ENCODE results near the gene TTLL5.

GRCh38 chr14:75800792-75801191 lies 139.7 kb downstream of the TTLL5 start:
- TF ChIP-seq FOS (IDR thresholded peaks at IDR 0.05; ENCODE audit: borderline replicate concordance, extremely low read depth, insufficient read length) (no peak), POLR2A (IDR thresholded peaks at IDR 0.05; ENCODE audit: low read depth, low read length) (no peak), SPI1 (IDR thresholded peaks at IDR 0.05; ENCODE audit: borderline replicate concordance, insufficient read depth, low read depth, low read length) (no peak), EZH2 (IDR thresholded peaks at IDR 0.05; ENCODE audit: borderline replicate concordance, control insufficient read depth, low read depth, low read length) (no peak), NR2C2 (IDR thresholded peaks at IDR 0.05; ENCODE audit: borderline replicate concordance, control insufficient read depth, insufficient read length, low read depth) (no peak)
